OCI-LY3 (cell line): ENCODE data around the gene NHEJ1.

Source experiments
- H2AFZ ChIP-seq: fragments of 200-600, 300-600 bp; shearing (Covaris generic); 2 replicates; pipeline ENCODE4 v1.6.0; 2014; ENCODE audit warnings: antibody characterized with exemption, low read depth, low read length
- H3K27ac ChIP-seq: fragments of 200-600, 300-600 bp; sonication (generic); 2 replicates; pipeline ENCODE4 v1.5.1; 2014; ENCODE audit warnings: mild to moderate bottlenecking, low read length, moderate library complexity, mixed read lengths
- H3K27me3 ChIP-seq: fragments of 200-600, 300-600 bp; sonication (generic); 2 replicates; pipeline ENCODE4 v1.6.1; 2014; ENCODE audit warnings: low read depth, low read length, mixed read lengths
- H3K36me3 ChIP-seq: fragments of 200-600, 300-600 bp; sonication (generic); replicated peaks from 2 replicates; pipeline ENCODE3; 2014; ENCODE audit warnings: low read depth, low read length, mixed read lengths
- H3K4me1 ChIP-seq: fragments of 300-600, 200-600 bp; sonication (generic); 2 replicates; pipeline ENCODE4 v1.6.1; 2014; ENCODE audit warnings: low read length, mixed read lengths
- H3K4me2 ChIP-seq: fragments of 200-600, 300-600 bp; sonication (generic); 2 replicates; pipeline ENCODE4 v1.6.1; 2014; ENCODE audit warnings: low read length, mixed read lengths
- H3K4me3 ChIP-seq: fragments of 300-600, 200-600 bp; sonication (generic); 2 replicates; pipeline ENCODE4 v1.5.1; 2014; ENCODE audit warnings: antibody characterized with exemption, mild to moderate bottlenecking, low read length, moderate library complexity
- H3K79me2 ChIP-seq: fragments of 300-600, 200-600 bp; shearing (Covaris generic); 2 replicates; pipeline ENCODE4 v1.6.1; 2014; ENCODE audit warnings: mild to moderate bottlenecking, low read length, mixed read lengths
- H3K9ac ChIP-seq: fragments of 300-600, 200-600 bp; shearing (Covaris generic); 2 replicates; pipeline ENCODE4 v1.6.0; 2014; ENCODE audit warnings: mild to moderate bottlenecking, low read length, moderate library complexity
- H3K9me3 ChIP-seq: fragments of 200-600, 300-600 bp; shearing (Covaris generic); 2 replicates; pipeline ENCODE4 v1.6.1; 2014; ENCODE audit warnings: low read length, mixed read lengths; ENCODE audit not compliant: insufficient read depth
- H4K20me1 ChIP-seq: fragments of 200-600, 300-600 bp; sonication (generic); 2 replicates; pipeline ENCODE4 v1.6.1; 2016; ENCODE audit warnings: low read length, mixed read lengths; ENCODE audit not compliant: insufficient read depth
- EZH2phosphoT487 ChIP-seq: fragments of 200-600 bp; shearing (Covaris generic); IDR thresholded peaks from 2 replicates; pipeline ENCODE4 v1.6.1; 2018; ENCODE audit warnings: antibody characterized with exemption, mixed run types, low read depth
- TF ChIP-seq, protein P1 (sequence below): fragments of 200-600, 300-600 bp; sonication (generic); IDR thresholded peaks from 2 replicates; pipeline ENCODE4 v1.5.1; 2014; ENCODE audit warnings: antibody characterized with exemption, low read length, low read depth

Gene NHEJ1, protein sequence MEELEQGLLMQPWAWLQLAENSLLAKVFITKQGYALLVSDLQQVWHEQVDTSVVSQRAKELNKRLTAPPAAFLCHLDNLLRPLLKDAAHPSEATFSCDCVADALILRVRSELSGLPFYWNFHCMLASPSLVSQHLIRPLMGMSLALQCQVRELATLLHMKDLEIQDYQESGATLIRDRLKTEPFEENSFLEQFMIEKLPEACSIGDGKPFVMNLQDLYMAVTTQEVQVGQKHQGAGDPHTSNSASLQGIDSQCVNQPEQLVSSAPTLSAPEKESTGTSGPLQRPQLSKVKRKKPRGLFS

DNA sequence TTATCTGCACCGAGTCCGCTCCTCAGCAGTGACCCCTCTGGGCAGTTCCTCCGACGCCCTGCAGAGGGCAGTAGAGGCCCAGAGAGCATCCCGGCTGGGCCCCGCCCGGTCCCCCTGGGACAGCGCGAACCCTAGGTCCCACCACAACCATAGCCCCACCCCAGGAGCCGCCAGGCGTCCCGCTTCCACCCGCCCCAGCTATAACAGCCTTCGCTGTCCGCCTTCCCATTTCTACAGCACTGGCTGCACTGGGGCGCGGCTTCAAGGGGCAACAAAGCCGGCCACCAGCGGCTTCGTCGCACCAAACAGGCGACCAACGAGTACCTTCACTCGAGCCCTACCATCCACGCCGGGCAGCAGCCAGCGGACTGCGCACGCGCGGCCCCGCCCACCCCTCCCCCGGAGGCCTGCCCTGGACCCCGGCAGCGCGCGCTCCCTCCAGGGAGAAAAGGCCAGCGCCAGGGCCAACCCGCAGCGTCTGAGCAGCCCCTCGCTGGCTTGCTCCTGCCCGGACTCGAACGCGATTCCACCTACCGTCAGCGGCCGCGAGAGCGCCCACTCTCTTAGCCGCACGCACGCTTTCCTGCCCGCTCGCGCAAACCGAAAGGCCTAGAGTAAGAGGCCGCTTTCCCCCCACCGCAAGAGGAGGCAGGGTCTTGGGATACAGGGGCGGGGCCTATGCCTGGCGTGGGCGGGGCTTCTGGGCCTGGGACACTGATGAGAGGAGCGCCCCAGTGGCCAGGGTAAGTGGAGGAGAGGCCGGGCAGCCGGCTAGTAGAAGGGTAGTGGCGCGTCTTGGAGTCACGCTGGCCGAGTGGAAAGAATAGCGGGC, at the start of gene NHEJ1:
Gene NHEJ1 (minus strand): TSS at position 630 of the 832 bp plus-strand sequence. CDS start 2,453 bp downstream, outside the sequence.
- H3K4me2 ChIP-seq, result peak within 1 kb of the TSS; percentile 87
- no peaks in the 10 kb centered on the region for H3K27me3 ChIP-seq
- H3K4me3 ChIP-seq, result peak within 1 kb of the TSS; percentile 84
- no peaks in the 10 kb centered on the region for H4K20me1 ChIP-seq
- peak within 1 kb of the TSS; percentile 73 for H3K27ac ChIP-seq
- peak within 1 kb of the TSS; percentile 88; the same call in 1 of the 2 replicates for H2AFZ ChIP-seq
- no peaks in the 10 kb centered on the region for H3K9me3 ChIP-seq
- H3K4me1 ChIP-seq, result peaks cover 4% of the 10 kb centered on the region; the same call in 1 of the 2 replicates
- no peaks in the 10 kb centered on the region for H3K79me2 ChIP-seq
- H3K36me3 ChIP-seq, result no peaks in the 10 kb centered on the region
- H3K9ac ChIP-seq, result peak within 1 kb of the TSS; percentile 73
- TF ChIP-seq EZH2phosphoT487, result no peak
- TF ChIP-seq, protein P1, sequence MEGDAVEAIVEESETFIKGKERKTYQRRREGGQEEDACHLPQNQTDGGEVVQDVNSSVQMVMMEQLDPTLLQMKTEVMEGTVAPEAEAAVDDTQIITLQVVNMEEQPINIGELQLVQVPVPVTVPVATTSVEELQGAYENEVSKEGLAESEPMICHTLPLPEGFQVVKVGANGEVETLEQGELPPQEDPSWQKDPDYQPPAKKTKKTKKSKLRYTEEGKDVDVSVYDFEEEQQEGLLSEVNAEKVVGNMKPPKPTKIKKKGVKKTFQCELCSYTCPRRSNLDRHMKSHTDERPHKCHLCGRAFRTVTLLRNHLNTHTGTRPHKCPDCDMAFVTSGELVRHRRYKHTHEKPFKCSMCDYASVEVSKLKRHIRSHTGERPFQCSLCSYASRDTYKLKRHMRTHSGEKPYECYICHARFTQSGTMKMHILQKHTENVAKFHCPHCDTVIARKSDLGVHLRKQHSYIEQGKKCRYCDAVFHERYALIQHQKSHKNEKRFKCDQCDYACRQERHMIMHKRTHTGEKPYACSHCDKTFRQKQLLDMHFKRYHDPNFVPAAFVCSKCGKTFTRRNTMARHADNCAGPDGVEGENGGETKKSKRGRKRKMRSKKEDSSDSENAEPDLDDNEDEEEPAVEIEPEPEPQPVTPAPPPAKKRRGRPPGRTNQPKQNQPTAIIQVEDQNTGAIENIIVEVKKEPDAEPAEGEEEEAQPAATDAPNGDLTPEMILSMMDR, result peak; percentile 76

DNA sequence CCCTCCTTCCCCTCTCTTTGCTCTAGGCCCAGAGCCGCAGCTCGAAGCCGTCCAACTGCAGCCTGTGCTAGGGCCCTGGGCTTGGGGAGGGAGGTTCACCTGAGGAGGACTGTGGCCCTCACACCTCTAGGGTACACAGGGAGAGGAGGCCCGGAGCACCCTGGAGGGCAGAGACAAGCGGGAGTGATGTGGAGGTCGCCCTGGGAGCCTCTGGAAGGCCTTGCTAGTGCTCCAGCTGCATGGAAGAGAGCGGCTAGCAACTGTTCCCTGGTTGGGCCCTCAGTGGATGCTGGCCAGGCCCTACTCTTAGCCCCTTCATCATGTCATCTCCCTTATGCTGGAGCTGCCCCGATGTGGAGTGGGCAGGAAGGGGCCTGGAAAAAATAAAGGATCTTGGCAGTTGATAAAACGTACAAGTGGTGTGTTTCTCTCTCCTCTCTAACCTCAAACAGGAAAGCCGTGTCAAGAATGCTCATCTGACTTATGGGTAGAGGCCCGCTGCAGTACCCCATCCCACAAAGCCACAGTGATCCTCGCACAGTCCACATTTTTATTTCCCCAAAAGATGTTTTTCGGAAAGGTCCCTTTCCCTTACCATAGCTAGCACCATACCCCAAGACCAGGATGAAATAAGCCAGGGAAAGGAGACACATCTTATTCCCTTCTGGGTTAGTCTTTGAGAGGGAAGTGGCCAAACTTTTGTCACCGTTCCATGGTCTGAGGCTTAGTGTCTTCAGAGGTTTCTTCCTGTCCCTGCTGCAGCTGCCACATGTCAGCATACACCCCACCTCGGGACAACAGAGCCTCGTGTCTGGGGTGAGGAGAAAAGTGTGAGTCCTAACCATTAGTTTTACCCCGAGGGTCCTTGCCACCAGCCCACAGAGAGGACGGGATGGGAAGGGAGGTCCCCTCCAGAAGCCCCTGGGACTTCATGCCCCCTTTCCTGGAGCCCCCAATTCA, 48.9 kb upstream of the NHEJ1 start:
- Histone ChIP-seq H4K20me1 (no peaks in the 10 kb centered on the region), H3K4me2 (no peak overlapping the region), H3K4me3 (no peak overlapping the region), H3K9ac (no peak overlapping the region), H3K27ac (no peak overlapping the region), H3K9me3 (no peaks in the 10 kb centered on the region), H3K79me2 (no peaks in the 10 kb centered on the region), H3K27me3 (no peaks in the 10 kb centered on the region), H3K36me3 (no peaks in the 10 kb centered on the region), H3K4me1 (peaks cover 7% of the 10 kb centered on the region), H2AFZ (no peak overlapping the region)
- TF ChIP-seq EZH2phosphoT487, result no peak
- TF ChIP-seq, protein P1, result no peak

DNA sequence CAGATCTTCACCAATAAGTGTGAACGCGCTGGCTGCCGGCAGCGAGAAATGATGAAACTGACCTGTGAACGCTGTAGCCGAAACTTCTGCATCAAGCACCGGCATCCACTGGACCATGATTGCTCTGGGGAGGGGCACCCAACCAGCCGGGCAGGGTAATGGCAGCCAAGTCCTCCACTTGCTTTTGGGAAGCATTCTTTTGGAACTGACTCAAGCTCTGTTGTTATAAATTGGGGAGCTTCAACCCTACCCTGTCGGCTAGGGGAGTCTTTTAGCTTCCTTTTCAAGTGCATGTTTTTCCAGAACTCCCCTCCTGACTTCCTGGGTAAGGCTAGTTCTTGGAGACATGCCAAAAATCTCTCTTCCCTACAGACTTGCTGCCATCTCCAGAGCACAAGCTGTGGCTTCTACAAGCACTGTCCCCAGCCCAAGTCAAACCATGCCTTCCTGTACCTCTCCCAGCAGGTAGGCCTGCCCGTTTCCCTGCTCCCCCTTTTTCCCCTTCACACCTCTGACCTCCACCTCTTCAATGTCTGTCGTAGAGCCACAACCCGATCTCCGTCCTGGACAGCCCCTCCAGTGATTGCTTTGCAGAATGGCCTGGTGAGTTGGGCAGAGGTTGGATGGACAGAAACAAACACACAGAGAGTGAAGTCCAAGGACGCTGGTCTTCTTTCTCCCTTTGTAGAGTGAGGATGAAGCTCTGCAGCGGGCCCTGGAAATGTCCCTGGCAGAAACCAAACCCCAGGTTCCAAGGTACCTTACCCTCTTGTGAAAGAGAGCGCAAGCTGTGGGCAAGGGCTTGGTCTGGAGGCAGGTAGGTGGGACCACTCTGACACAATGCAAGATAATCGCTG, 47.5 kb upstream of the NHEJ1 start:
- no peaks in the 10 kb centered on the region for H3K27me3 ChIP-seq
- no peak overlapping the region for H2AFZ ChIP-seq
- H3K9me3 ChIP-seq, result no peaks in the 10 kb centered on the region
- no peak overlapping the region for H3K27ac ChIP-seq
- no peaks in the 10 kb centered on the region for H4K20me1 ChIP-seq
- no peaks in the 10 kb centered on the region for H3K36me3 ChIP-seq
- peak overlapping the region; percentile 91; the same call in 1 of the 2 replicates for H3K4me3 ChIP-seq
- peaks cover 7% of the 10 kb centered on the region for H3K4me1 ChIP-seq
- no peak for TF ChIP-seq EZH2phosphoT487
- TF ChIP-seq, protein P1, result no peak
- H3K4me2 ChIP-seq, result peak overlapping the region; percentile 95
- no peak overlapping the region for H3K9ac ChIP-seq
- H3K79me2 ChIP-seq, result no peaks in the 10 kb centered on the region
